Suppressor macrophage (primary cell): ENCODE data around the gene ATP5F1A.
"Not testable (repeated sequence)": the region's sequence is repeated elsewhere in the genome, so short reads cannot be mapped to it uniquely, and the experiment has no call there.

Source experiments
- DNase-seq, 4 experiments: peaks; one replicate each; pipeline ENCODE4 v3.0.0-alpha.2; 2020 to 2022

ATP5F1A gene

GRCh38 chr18:46073474-46074331, 24.4 kb downstream of the ATP5F1A start:
- peak; percentile 66 to 85 (median 79) for DNase-seq

GRCh38 chr18:46072959-46073358, 25.1 kb downstream of the ATP5F1A start:
- DNase-seq = no peak

DNA sequence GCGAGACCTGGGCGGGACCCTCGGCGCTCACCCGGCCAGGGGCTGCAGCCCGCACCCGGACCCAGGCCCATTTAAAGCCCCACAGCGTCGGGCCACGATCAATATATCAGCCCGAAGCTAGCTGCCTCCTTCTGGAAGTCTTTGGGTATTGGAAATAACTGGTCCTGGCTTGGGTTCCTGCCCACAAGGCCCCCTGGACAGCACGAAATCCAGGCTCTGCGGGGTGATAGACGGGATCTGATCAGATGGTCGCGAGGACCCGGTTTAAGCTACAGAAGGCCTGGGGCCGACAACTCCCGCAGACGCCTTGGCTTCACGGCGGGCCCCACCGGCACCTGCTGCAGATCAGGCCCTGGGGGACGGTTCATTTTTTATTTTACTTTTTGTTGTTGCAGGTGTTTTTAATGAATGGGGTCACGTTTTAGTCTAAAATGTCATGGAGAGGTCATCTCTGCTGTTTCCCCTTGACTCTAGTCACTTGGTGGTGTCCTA, 25.7 kb downstream of the ATP5F1A start:
- DNase-seq = no peak

- DNase-seq = peak; percentile 72 to 90 (median 80)
These were observed 26.3 kb downstream of the ATP5F1A start, which contains the start of gene PSTPIP2 for GRCh38 chr18:46071653-46072375. PSTPIP2 (minus strand) TSS chr18:46072260; CDS start chr18:46072188, 72 bp downstream.

DNA sequence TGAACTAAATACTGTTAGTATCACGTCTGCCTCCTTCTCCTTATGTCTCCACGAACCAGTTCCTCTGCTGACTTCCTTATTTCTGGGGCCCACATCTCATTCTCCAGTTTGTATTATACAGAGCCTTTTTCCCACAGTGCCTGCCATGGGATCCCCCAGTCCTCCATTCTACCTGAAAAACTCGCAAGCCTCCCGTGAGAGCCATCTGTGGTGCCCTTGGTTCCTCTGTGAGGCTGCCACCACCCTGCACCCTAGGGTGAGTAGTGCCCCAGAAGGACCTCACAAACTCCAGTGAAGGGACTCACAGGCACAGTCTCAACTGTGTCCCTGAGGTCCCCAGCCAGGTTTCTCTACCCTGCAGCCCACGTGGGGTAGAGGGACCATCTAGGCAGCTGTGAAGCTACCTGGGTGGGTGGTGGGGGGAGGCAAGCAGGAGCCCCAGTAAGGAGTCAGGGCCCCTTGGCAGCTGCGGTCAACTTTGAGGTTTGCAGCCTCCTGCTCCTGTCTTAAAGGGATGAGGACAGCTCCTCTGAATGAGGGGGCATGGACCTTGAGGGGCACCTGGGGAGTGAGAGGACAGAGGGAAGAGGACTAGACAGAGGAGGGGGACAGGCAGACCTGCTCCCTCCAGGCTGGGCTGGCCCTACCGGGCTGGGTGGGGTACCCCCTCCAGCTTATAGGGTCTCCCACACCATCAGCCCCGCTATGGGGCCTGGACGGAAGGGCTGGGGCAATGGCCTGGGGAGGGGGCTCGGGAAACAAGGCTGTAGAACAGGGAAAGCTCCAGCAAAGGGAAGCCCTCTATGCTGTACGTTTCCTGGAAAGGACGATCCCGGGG, 27.1 kb downstream of the ATP5F1A start:
- DNase-seq = peak; percentile 61 to 81 (median 72)

- no peak for DNase-seq
These were observed 27.9 kb downstream of the ATP5F1A start for GRCh38 chr18:46070232-46070631.

DNA sequence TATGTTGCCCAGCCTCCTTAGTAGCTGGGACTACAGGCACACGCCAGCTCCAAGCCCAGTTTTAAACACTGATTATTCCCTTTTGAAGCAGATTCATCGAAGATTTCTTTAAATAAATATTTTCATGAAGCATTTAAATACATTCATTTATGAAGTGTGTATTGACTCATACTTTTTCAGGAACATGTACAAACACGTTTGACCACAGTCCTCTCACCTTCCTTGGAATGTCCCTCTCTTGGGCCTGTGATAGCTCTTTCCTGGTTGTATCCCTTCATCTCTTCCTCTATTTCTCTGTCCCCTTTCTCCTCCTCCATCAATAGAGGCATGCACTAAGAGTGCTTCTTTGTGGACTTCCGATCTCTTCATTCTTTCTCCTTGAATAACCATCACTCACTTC, 28.6 kb downstream of the ATP5F1A start:
- DNase-seq = no peak

DNA sequence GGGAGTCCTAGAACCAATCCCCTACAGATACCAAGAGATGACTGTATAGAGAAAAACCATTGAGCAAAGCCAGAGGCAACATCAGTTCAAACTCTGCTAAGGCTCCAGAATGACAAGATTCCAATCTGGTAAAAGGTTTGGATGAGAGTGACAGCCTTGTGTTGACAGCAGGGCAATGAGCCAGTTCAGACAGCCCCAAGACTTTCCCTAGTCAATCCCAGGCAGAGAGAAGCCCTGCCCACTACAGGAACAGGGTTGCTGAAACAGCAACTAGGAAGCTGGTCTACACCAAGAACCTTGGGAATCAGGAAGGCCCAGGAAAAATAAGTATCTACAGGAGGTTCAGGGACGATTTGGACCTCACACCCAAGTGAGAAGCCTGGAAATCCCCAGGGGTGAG, 29.3 kb downstream of the ATP5F1A start:
- no peak for DNase-seq

- DNase-seq = no peak
These were observed 30.6 kb downstream of the ATP5F1A start for GRCh38 chr18:46067438-46068007.

- no peak for DNase-seq
These were observed 35.3 kb downstream of the ATP5F1A start for GRCh38 chr18:46062781-46063180.

- DNase-seq = no peak
These were observed 36.3 kb downstream of the ATP5F1A start for GRCh38 chr18:46061796-46062195.

GRCh38 chr18:46061387-46061786, 36.7 kb downstream of the ATP5F1A start:
- DNase-seq = no peak

DNA sequence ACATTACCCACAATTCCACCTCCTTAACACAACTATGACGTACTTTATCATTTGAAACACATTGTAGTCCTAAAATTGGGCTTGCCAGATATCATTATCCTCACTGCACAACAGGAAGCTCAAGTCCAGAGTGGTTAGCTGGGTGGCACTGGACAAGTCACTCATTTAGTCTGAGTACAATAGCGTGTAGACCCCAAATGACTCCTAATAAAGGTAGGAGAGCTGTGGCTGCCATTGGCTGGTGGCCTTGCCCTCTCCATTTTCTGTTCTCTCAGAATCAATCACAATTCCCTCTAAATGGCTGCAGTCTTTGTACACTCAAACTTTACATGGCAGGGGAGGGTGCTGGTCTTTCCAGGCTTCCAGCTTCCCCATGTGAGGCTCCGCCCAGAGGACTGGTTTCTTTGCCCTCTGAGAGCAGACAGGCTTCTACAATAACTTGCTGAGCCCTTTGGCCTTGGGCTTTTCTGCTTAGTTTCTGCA, 37.7 kb downstream of the ATP5F1A start:
- DNase-seq = peak; percentile 45 to 69 (median 55)

DNA sequence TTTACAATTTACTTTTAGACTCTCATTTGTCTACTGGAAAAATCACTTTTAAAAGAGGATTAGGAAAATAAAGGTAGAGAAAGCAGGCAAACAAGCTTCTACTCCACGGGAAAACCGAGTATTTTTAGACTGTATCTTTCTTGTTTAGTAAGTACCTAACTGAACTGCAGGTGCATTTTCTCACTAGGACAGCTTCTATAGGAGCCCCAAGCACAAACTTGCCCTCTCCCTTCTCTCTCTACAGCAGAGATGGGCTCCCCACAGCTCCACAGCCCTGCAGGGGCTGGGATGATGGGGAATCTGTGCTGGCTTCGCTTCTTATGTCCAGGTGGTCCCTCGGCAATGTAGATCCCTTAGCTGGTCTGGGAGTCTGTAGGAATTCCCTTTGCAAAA, 42.3 kb downstream of the ATP5F1A start:
- DNase-seq = no peak

- DNase-seq = peak in 2 of 4 experiments; percentile 28 to 35
These were observed 42.9 kb downstream of the ATP5F1A start for GRCh38 chr18:46054956-46055837.

- DNase-seq = no peak
These were observed 44.6 kb downstream of the ATP5F1A start for GRCh38 chr18:46053368-46054095.

DNA sequence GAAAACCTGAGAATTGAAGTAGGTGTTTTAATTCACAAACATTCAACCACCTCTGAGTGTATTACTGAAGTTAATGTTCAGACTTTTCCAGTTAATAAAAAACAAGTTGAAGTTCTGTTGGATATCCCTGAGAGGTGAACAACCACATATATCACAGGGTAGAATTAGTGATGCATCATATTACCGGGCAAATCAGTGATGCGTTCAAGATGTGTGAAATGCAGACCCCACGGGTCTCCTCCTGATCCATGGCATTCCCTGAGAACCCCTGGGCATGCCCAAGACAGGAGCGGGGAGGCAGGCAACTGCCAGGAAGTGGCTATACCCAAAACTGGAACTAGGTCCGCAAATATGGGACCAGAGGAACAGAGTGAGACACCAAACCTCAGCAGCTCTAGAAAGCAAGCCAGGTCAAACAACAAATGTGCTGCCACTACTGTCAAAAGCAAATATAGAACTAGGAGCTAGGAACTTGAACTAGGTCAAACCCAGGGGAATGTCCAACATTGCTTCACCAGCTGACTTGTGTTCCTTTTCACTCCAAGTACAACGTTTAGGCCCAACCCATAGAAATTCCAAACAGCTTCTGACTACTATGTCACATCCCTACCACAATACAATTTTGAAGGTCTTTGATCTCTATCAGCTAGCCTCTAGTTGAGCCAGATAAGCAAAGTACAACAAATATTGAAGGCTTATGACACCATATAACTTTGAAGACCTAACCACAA, 46.2 kb downstream of the ATP5F1A start:
- DNase-seq = peak; percentile 63 to 77 (median 70)

GRCh38 chr18:46050268-46050667, 47.8 kb downstream of the ATP5F1A start:
- no peak for DNase-seq

DNA sequence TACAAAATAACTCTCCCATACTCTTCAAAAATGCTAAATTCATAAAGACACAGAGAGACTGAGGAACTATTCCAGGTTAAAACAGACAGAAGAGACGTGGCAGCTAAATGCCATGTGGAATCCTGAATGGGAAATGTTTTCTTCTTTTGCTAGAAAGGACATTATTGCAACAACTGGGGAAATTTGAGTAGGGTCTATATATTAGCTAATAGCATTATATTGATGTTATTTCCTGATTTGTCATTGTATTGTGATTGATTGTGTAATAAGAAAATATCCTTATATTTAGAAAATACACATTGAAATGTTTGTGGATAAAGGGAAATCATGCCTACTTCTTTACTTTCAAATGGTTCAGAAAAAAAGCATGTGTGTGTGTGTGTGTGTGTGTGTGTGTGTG, 49.5 kb downstream of the ATP5F1A start:
- no peak for DNase-seq

DNA sequence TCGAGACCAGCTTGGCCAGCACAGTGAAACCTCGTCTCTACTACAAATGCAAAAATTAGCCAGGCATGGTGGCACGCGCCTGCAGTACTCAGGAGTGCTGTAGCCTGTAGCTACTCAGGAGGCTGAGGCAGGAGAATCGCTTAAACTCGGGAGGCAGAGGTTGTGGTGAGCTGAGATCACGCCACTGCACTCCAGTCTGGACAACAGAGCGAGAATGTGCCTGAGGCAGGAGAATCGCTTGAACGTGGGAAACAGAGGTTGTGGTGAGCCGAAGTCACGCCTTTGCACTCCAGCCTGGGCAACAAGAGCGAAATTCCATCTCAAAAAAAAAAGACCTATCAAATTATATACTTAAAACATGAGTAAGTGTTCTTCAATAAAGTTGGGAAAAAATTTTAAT, 50.7 kb downstream of the ATP5F1A start:
- not testable (repeated sequence) for DNase-seq
